K562 (cell line): Measurements from ENCODE around the gene STOM. TPM values are rescaled to one million over a fixed set of nuclear protein-coding genes. Genes with fewer than 3 reads are reported as not detected.

Experiments
- ATAC-seq: fragments of 200-7000 bp; cut with Tn5 transposase; 3 replicates; pipeline ENCODE4 v1.9.1; 2020; ENCODE audit warnings: moderate library complexity
- BruUV-seq: library from RNA; stranded (reverse); fragments of 400-500 nt; replicated peaks from 2 replicates; lab custom pipeline; 2021; lab: Mats Ljungman, UMichigan
- CTCF ChIA-PET: fragments of 300-600 bp; formaldehyde crosslinking; extraction: SDS; loops from one replicate; lab custom pipeline; 2021; ENCODE audit warnings: low intra/inter-chr PET ratio; lab: Yijun Ruan, JAX
- POLR2A ChIA-PET: fragments of 300-600, 350-650 bp; sonication (Branson Sonifier 250); formaldehyde crosslinking; extraction: SDS; loops from one replicate; lab custom pipeline; 2021; ENCODE audit warnings: antibody characterized with exemption, inconsistent platforms; lab: Yijun Ruan, JAX
- DNase-seq, 4 experiments: peaks; one replicate each; pipeline versions ENCODE4 v3.0.0 to v3.0.0-alpha.2; 2011 to 2018; ENCODE audit warnings: low spot score in 3 of 4, mixed read lengths in 3 of 4; ENCODE audit errors: extremely low read depth in 1 of 4
- FAIRE-seq: peaks from 2 replicates; lab custom pipeline; 2011; peaks lifted over from hg19 to GRCh38; lab: Jason Lieb, UNC
- H2AFZ ChIP-seq: 2 replicates; pipeline ENCODE4 v1.6.0; 2011; ENCODE audit warnings: low read depth, low read length, control low read depth, inconsistent platforms
- H3K27ac ChIP-seq: fragments of 200-600 bp; 3 replicates; pipeline ENCODE4 v1.8.0; 2011; ENCODE audit warnings: low read depth, mild to moderate bottlenecking, control low read depth, inconsistent platforms, low read length, moderate library complexity, mixed read lengths; ENCODE audit errors: extremely low read depth
- H3K27me3 ChIP-seq, 2 experiments: fragments of 300-600 bp in 1 of 2; 2 replicates in 1 of 2; 3 replicates in 1 of 2; pipeline versions ENCODE4 v1.6.0 to v1.8.0; 2011; ENCODE audit warnings: inconsistent platforms in 2 of 2, low read length in 2 of 2, mild to moderate bottlenecking in 1 of 2, mixed read lengths in 1 of 2, moderate library complexity in 1 of 2; ENCODE audit not compliant: control insufficient read depth in 2 of 2, insufficient read depth in 2 of 2
- H3K36me3 ChIP-seq: fragments of 300-600 bp; 3 replicates; pipeline ENCODE4 v1.8.0; 2011; ENCODE audit warnings: mild to moderate bottlenecking, low read length, inconsistent platforms; ENCODE audit not compliant: control insufficient read depth, insufficient read depth
- H3K4me1 ChIP-seq, 2 experiments: fragments of 200-600 bp in 1 of 2; replicated peaks in 1 of 2; 2 replicates in 1 of 2; 3 replicates in 1 of 2; pipeline versions ENCODE4 v1.5.1 to v1.8.0; 2011; ENCODE audit warnings: inconsistent platforms in 2 of 2, low read length in 2 of 2, mild to moderate bottlenecking in 1 of 2, mixed read lengths in 1 of 2, moderate library complexity in 1 of 2; ENCODE audit not compliant: control insufficient read depth in 2 of 2, insufficient read depth in 2 of 2
- H3K4me2 ChIP-seq: 2 replicates; pipeline ENCODE4 v1.6.1; 2011; ENCODE audit warnings: low read length, control low read depth, inconsistent platforms, mixed read lengths; ENCODE audit not compliant: insufficient read depth
- H3K4me3 ChIP-seq: fragments of 200-600 bp; sonication (generic), shearing (Covaris generic); 2 replicates; pipeline ENCODE4 v1.5.1; 2016; ENCODE audit warnings: control low read depth, inconsistent platforms
- H3K79me2 ChIP-seq: fragments of 200-600 bp; 3 replicates; pipeline ENCODE4 v1.8.0; 2011; ENCODE audit warnings: low read length, inconsistent platforms; ENCODE audit not compliant: control insufficient read depth, insufficient read depth
- H3K9ac ChIP-seq, 2 experiments: 2 replicates each; pipeline versions ENCODE4 v1.6.0 to v1.6.1; 2011; ENCODE audit warnings: low read depth in 2 of 2, low read length in 2 of 2, control low read depth in 1 of 2, inconsistent platforms in 1 of 2, mild to moderate bottlenecking in 1 of 2, mixed read lengths in 1 of 2; ENCODE audit not compliant: insufficient read depth in 1 of 2
- H3K9me1 ChIP-seq: one replicate; pipeline ENCODE4 v1.6.0; 2011; ENCODE audit warnings: inconsistent platforms, mild to moderate bottlenecking, low read length, moderate library complexity; ENCODE audit not compliant: control insufficient read depth, insufficient read depth
- H3K9me3 ChIP-seq: replicated peaks from 2 replicates; pipeline ENCODE4 v1.5.1; 2011; ENCODE audit warnings: low read depth, low read length, inconsistent platforms; ENCODE audit not compliant: control insufficient read depth, insufficient read depth
- H4K20me1 ChIP-seq: replicated peaks from 2 replicates; pipeline ENCODE4 v1.6.1; 2011; ENCODE audit warnings: low read length, inconsistent platforms, mixed read lengths; ENCODE audit not compliant: control insufficient read depth, insufficient read depth
- ATF7 ChIP-seq: fragments of 450-650 bp; IDR thresholded peaks from 2 replicates; pipeline ENCODE4 v1.7.1; 2014; ENCODE audit warnings: mild to moderate bottlenecking, moderate library complexity
- EHMT2 ChIP-seq: fragments of 450-650 bp; IDR thresholded peaks from 2 replicates; pipeline ENCODE4 v1.6.1; 2018; ENCODE audit warnings: antibody characterized with exemption
- HIVEP1 ChIP-seq: fragments of 250-450 bp; sonication (Bioruptor Pico); IDR thresholded peaks from 2 replicates; pipeline ENCODE4 v1.4.0; 2020; ENCODE audit warnings: mild to moderate bottlenecking
- ILK ChIP-seq: fragments of 450-650 bp; IDR thresholded peaks from 2 replicates; pipeline ENCODE4 v1.6.1; 2016; ENCODE audit warnings: missing genetic modification characterization, low read depth, mild to moderate bottlenecking, missing compliant biosample characterization, moderate library complexity, borderline replicate concordance
- KAT7 ChIP-seq: sonication (generic); formaldehyde crosslinking; IDR thresholded peaks from 2 replicates; pipeline ENCODE4 v1.8.0; 2022; ENCODE audit warnings: missing genetic modification reagents, mild to moderate bottlenecking, borderline replicate concordance
- NEUROD1 ChIP-seq: fragments of 150-350 bp; IDR thresholded peaks from 2 replicates; pipeline ENCODE4 v1.6.1; 2014; ENCODE audit warnings: borderline replicate concordance, low read length, low read depth; ENCODE audit not compliant: partially characterized antibody
- POLR3A ChIP-seq: IDR thresholded peaks from 2 replicates; pipeline ENCODE4 v1.6.1; 2011; ENCODE audit warnings: borderline replicate concordance, mild to moderate bottlenecking, moderate library complexity; ENCODE audit not compliant: insufficient read length, insufficient read depth; ENCODE audit errors: extremely low read depth
- TEAD4 ChIP-seq, 2 experiments: sonication (generic) in 1 of 2; formaldehyde crosslinking in 1 of 2; IDR thresholded peaks; 2 replicates each; pipeline versions ENCODE4 v1.6.1 to v1.8.0; 2012 to 2022; ENCODE audit warnings: borderline replicate concordance in 1 of 2, inconsistent platforms in 1 of 2, low read length in 1 of 2, mild to moderate bottlenecking in 1 of 2, missing genetic modification reagents in 1 of 2
- ZKSCAN8 ChIP-seq: fragments of 200-800 bp; sonication (Bioruptor generic); IDR thresholded peaks from 2 replicates; pipeline ENCODE4 v1.6.1; 2016; ENCODE audit warnings: missing genetic modification characterization, missing compliant biosample characterization
- ZNF23 ChIP-seq: fragments of 250-450 bp; sonication (Bioruptor Pico); IDR thresholded peaks from 2 replicates; pipeline ENCODE4 v1.4.0; 2020; ENCODE audit warnings: mild to moderate bottlenecking
- ZNF830 ChIP-seq: fragments of 250-450 bp; sonication (Bioruptor Pico); IDR thresholded peaks from 2 replicates; pipeline ENCODE4 v1.5.0; 2021; ENCODE audit warnings: mild to moderate bottlenecking
- WGBS: fragments of 100-300 bp; shearing (Covaris generic); methylation state at CpG from one replicate; pipeline ENCODE4 v1.1.6; 2016; ENCODE audit warnings: low coverage, mixed read lengths; ENCODE audit not compliant: insufficient coverage; ENCODE audit errors: missing lambda C conversion rate; 5-methylcytosine and 5-hydroxymethylcytosine counted together
- in situ Hi-C: fragments of 300-500 bp; cut with MboI; formaldehyde crosslinking; loops from 4 replicates; pipeline ENCODE4 v1.15.0; 2018; ENCODE audit warnings: inconsistent platforms, mixed read lengths
- intact Hi-C: fragments of 100-400 bp; cut with micrococcal nuclease; formaldehyde crosslinking; loops from 2 replicates; pipeline ENCODE4 v1.14.2; 2022
- polyA plus RNA-seq, 8 experiments: library from polyadenylated mRNA; depleted of rRNA in 4 of 8; stranded (reverse) in 5 of 8; unstranded in 3 of 8; fragments of >200 nt; fragmentation: Nextera tagmentation in 2 of 8; fragmentation: Illumina TruSeq in 1 of 8; extraction: Ambion mirVana in 2 of 8; extraction: Trizol in 1 of 8; gene quantifications; 2 replicates each; pipeline versions ENCODE4 v1.2.1 to v1.2.3, GENCODE V29; 2011 to 2014; ENCODE audit warnings: inconsistent platforms in 1 of 8, missing spikeins in 1 of 8
- total RNA-seq, 7 experiments: library from RNA; depleted of rRNA in 6 of 7; stranded (reverse); fragments of >200 nt in 6 of 7; fragmentation: Illumina TruSeq in 2 of 7; extraction: Trizol in 2 of 7; gene quantifications; 2 replicates each; pipeline versions ENCODE4 v1.2.1 to v1.2.3, GENCODE V29; 2011 to 2021; ENCODE audit warnings: low replicate concordance in 1 of 7
- TF ChIP-seq, protein P1 (sequence below): fragments of 450-650 bp; IDR thresholded peaks from 2 replicates; pipeline ENCODE4 v1.6.1; 2017; ENCODE audit warnings: antibody characterized with exemption, mild to moderate bottlenecking
- TF ChIP-seq, protein P2 (sequence below), 2 experiments: fragments of 200-800 bp in 1 of 2; sonication (Bioruptor generic) in 1 of 2; sonication (generic) in 1 of 2; formaldehyde crosslinking in 1 of 2; IDR thresholded peaks in 1 of 2; conservative IDR thresholded peaks in 1 of 2; 2 replicates each; pipeline versions ENCODE4 v1.5.0 to v1.6.1; 2016 to 2020; ENCODE audit warnings: missing compliant biosample characterization in 1 of 2, missing genetic modification characterization in 1 of 2, missing genetic modification reagents in 1 of 2
- TF ChIP-seq, protein P3 (sequence below): sonication (generic); formaldehyde crosslinking; IDR thresholded peaks from 2 replicates; pipeline ENCODE4 v1.8.0; 2022; ENCODE audit warnings: missing genetic modification reagents, mild to moderate bottlenecking, moderate library complexity, borderline replicate concordance

STOM gene
- total and polyA plus RNA-seq, 9 of the 15 experiments (the other 6 are each of a cell fraction or from before 2014, with no cell fraction given), result 23.2 to 140 (median 43.9) TPM

DNA sequence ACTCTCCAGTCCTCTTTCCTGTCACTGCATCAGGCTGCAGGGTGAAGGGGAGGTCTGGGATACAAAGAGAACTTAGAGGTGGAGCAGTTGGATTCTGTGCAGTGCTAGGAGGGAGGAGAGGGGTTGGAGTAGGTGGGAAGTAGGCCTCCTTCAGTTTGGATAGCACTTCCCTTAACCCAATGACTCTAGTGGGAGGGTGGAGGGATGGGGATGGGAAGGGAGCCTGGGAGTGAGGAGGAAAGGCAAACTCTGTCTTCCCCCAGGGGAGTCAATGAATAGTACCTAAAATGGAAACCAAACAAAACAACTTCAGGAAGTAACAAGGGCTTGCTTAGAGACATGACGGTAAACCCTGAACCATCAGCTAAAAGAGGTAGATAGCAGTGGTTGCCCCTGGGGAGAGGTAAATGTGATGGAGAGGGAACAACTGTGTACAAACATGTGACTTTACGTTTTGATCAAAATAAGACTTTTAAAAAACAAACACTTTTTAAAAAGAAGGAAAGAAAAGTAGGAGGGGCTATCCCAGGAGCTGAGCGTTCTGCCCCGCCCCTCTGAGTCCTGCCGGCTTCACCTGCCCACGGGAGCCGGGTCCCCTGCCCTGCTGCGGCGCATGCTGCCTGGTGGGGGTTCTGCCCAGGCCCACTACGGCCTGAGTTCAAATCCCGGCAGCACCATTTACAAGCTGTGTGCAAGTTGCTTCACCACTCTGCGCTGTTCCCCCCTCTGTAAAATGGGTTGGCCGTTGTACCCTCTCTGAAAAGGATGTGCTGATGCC, 71.2 kb downstream of the STOM start:
- no peak overlapping the region for H3K4me3 ChIP-seq
- peak; percentile 60 for FAIRE-seq

More for the DNA sequence above, 71.2 kb downstream of the STOM start:
- no peak overlapping the region for H3K4me2 ChIP-seq
- no peaks in the 10 kb centered on the region for H3K9me3 ChIP-seq
- H3K36me3 ChIP-seq, result no peaks in the 10 kb centered on the region
- ATAC-seq (peak; percentile 23; the same call in 2 of the 3 replicates), DNase-seq (no peak)
- 78% methylated on average over 12 of the region's 13 CpGs for WGBS
- H3K9me1 ChIP-seq, result no peaks in the 10 kb centered on the region
- H3K79me2 ChIP-seq, result no peaks in the 10 kb centered on the region
- intact Hi-C loops, result no loop called here
- no peaks in the 10 kb centered on the region for H4K20me1 ChIP-seq
- peak overlapping the region; percentile 64 for H2AFZ ChIP-seq
- POLR2A ChIA-PET, result interaction anchor here (1.0 kb wide), 1 partner anchor 72 kb away, joined by 4 read pairs; no protein-coding TSS in a partner anchor
- no peak overlapping the region for H3K9ac ChIP-seq
- no peaks in the 10 kb centered on the region for H3K27me3 ChIP-seq
- H3K4me1 ChIP-seq, result peaks cover 6 to 27% of the 10 kb centered on the region in 2 experiments; a peak in 4 of 5 replicates
- CTCF ChIA-PET, result no interaction called here
- no TSS peak for BruUV-seq
- in situ Hi-C loops, result no loop called here
- TF ChIP-seq ZKSCAN8 (CRISPR knock-in tag) (no peak), TEAD4 (IDR thresholded peaks at IDR 0.05; ENCODE audit: low read length) (no peak), TEAD4 (CRISPR knock-in tag; IDR thresholded peaks at IDR 0.05; ENCODE audit: borderline replicate concordance) (no peak), ATF7 (no peak), ZNF830 (CRISPR knock-in tag) (no peak), KAT7 (no peak), ILK (tag) (no peak), NEUROD1 (no peak), ZNF23 (CRISPR knock-in tag) (no peak), POLR3A (no peak), HIVEP1 (CRISPR knock-in tag) (no peak), EHMT2 (no peak)
- TF ChIP-seq, protein P1, sequence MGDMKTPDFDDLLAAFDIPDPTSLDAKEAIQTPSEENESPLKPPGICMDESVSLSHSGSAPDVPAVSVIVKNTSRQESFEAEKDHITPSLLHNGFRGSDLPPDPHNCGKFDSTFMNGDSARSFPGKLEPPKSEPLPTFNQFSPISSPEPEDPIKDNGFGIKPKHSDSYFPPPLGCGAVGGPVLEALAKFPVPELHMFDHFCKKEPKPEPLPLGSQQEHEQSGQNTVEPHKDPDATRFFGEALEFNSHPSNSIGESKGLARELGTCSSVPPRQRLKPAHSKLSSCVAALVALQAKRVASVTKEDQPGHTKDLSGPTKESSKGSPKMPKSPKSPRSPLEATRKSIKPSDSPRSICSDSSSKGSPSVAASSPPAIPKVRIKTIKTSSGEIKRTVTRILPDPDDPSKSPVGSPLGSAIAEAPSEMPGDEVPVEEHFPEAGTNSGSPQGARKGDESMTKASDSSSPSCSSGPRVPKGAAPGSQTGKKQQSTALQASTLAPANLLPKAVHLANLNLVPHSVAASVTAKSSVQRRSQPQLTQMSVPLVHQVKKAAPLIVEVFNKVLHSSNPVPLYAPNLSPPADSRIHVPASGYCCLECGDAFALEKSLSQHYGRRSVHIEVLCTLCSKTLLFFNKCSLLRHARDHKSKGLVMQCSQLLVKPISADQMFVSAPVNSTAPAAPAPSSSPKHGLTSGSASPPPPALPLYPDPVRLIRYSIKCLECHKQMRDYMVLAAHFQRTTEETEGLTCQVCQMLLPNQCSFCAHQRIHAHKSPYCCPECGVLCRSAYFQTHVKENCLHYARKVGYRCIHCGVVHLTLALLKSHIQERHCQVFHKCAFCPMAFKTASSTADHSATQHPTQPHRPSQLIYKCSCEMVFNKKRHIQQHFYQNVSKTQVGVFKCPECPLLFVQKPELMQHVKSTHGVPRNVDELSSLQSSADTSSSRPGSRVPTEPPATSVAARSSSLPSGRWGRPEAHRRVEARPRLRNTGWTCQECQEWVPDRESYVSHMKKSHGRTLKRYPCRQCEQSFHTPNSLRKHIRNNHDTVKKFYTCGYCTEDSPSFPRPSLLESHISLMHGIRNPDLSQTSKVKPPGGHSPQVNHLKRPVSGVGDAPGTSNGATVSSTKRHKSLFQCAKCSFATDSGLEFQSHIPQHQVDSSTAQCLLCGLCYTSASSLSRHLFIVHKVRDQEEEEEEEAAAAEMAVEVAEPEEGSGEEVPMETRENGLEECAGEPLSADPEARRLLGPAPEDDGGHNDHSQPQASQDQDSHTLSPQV, result no peak
- TF ChIP-seq, protein P2, sequence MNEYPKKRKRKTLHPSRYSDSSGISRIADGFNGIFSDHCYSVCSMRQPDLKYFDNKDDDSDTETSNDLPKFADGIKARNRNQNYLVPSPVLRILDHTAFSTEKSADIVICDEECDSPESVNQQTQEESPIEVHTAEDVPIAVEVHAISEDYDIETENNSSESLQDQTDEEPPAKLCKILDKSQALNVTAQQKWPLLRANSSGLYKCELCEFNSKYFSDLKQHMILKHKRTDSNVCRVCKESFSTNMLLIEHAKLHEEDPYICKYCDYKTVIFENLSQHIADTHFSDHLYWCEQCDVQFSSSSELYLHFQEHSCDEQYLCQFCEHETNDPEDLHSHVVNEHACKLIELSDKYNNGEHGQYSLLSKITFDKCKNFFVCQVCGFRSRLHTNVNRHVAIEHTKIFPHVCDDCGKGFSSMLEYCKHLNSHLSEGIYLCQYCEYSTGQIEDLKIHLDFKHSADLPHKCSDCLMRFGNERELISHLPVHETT (CRISPR knock-in tag; conservative IDR thresholded peaks at IDR 0.05 in 1 of 2, IDR thresholded peaks at IDR 0.05 in 1 of 2), result no peak
- TF ChIP-seq, protein P3, sequence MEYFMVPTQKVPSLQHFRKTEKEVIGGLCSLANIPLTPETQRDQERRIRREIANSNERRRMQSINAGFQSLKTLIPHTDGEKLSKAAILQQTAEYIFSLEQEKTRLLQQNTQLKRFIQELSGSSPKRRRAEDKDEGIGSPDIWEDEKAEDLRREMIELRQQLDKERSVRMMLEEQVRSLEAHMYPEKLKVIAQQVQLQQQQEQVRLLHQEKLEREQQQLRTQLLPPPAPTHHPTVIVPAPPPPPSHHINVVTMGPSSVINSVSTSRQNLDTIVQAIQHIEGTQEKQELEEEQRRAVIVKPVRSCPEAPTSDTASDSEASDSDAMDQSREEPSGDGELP (CRISPR knock-in tag), result no peak
- H3K27ac ChIP-seq, result no peak overlapping the region
